ENCODE measurements around the gene BMPR1B. TPM values are rescaled to one million over a fixed set of nuclear protein-coding genes. Genes with fewer than 3 reads are reported as not detected.

The BMPR1B gene
- total and polyA plus RNA-seq, 10 donors = 0.12 to 2.4 (median 1.2) TPM

- H3K9me3 ChIP-seq = no peaks in the 10 kb centered on the region
- TF ChIP-seq POLR2AphosphoS5 (IDR thresholded peaks at IDR 0.05) (no peak), CTCF (IDR thresholded peaks at IDR 0.05 in 8 of 11, conservative IDR thresholded peaks at IDR 0.05 in 3 of 11) (no peak), POLR2A (IDR thresholded peaks at IDR 0.05) (no peak)
- H3K36me3 ChIP-seq = no peaks in the 10 kb centered on the region
- no peak overlapping the region for H3K27ac ChIP-seq
- H3K27me3 ChIP-seq (replicated peaks in 1 of 7) = no peaks in the 10 kb centered on the region
- DNase-seq = no peak
- no peaks in the 10 kb centered on the region for H3K4me1 ChIP-seq
- H3K4me3 ChIP-seq = no peak overlapping the region
- 79 to 86% (median 83%) methylated on average over 3 of the region's 3 CpGs for WGBS, 5 donors
- intact Hi-C loops (cut with DNase I; ENCODE audit: low total_unique reads) = no loop called here
These were observed 287.7 kb downstream of the BMPR1B start for GRCh38 chr4:95045429-95045828.

- Histone ChIP-seq H3K4me1 (no peaks in the 10 kb centered on the region), H3K27me3 (replicated peaks in 1 of 7) (no peaks in the 10 kb centered on the region), H3K4me3 (no peak overlapping the region), H3K27ac (no peak overlapping the region), H3K9me3 (no peaks in the 10 kb centered on the region), H3K36me3 (no peaks in the 10 kb centered on the region)
- intact Hi-C loops (cut with DNase I; ENCODE audit: low total_unique reads) = no loop called here
- no peak for DNase-seq
- TF ChIP-seq POLR2A (IDR thresholded peaks at IDR 0.05) (no peak), POLR2AphosphoS5 (IDR thresholded peaks at IDR 0.05) (no peak), CTCF (IDR thresholded peaks at IDR 0.05 in 8 of 11, conservative IDR thresholded peaks at IDR 0.05 in 3 of 11) (no peak)
- 93 to 97% (median 96%) methylated on average over 2 of the region's 2 CpGs for WGBS, 5 donors
These were observed 290.5 kb downstream of the BMPR1B start for GRCh38 chr4:95048296-95048695.

GRCh38 chr4:95049551-95050233 is 291.9 kb downstream of the BMPR1B start:
- TF ChIP-seq POLR2AphosphoS5 (IDR thresholded peaks at IDR 0.05) = no peak
- TF ChIP-seq CTCF (IDR thresholded peaks at IDR 0.05 in 8 of 11, conservative IDR thresholded peaks at IDR 0.05 in 3 of 11) = no peak
- no peak for TF ChIP-seq POLR2A (IDR thresholded peaks at IDR 0.05)
- intact Hi-C loops (cut with DNase I; ENCODE audit: low total_unique reads) = no loop called here
- Histone ChIP-seq H3K4me3 (no peak overlapping the region), H3K9me3 (no peaks in the 10 kb centered on the region), H3K27ac (no peak overlapping the region), H3K4me1 (no peaks in the 10 kb centered on the region), H3K36me3 (no peaks in the 10 kb centered on the region), H3K27me3 (replicated peaks in 1 of 7) (no peaks in the 10 kb centered on the region)
- 72 to 88% (median 88%) methylated on average over 2 of the region's 2 CpGs for WGBS, 5 donors
- DNase-seq = no peak

- no peak for TF ChIP-seq POLR2A (IDR thresholded peaks at IDR 0.05)
- Histone ChIP-seq H3K4me1 (no peaks in the 10 kb centered on the region), H3K4me3 (no peak overlapping the region), H3K36me3 (no peaks in the 10 kb centered on the region), H3K27me3 (replicated peaks in 1 of 7) (no peaks in the 10 kb centered on the region), H3K27ac (no peak overlapping the region), H3K9me3 (no peaks in the 10 kb centered on the region)
- intact Hi-C loops (cut with DNase I; ENCODE audit: low total_unique reads) = no loop called here
- 81 to 90% (median 85%) methylated on average over 13 of the region's 13 CpGs for WGBS, 5 donors
- DNase-seq = no peak
These were observed 293.4 kb downstream of the BMPR1B start for GRCh38 chr4:95050980-95051701.
